Endothelial cell (in vitro differentiated cells): Measurements from ENCODE around the gene PEX5L. TPM values are rescaled to one million over a fixed set of nuclear protein-coding genes. Genes with fewer than 3 reads are reported as not detected.
A peak's percentile ranks its signal among the peaks of the same experiment; 100 is the strongest.

Experiments used
- DNase-seq: peaks from one replicate; pipeline ENCODE4 v3.0.0; 2021; ENCODE audit warnings: low spot score
- H3K27ac Mint-ChIP-seq: one replicate; pipeline ENCODE4 v1.8.0; 2021; ENCODE audit warnings: mixed read lengths, inconsistent platforms; ENCODE audit not compliant: unreplicated experiment
- H3K27me3 Mint-ChIP-seq: one replicate; pipeline ENCODE4 v1.8.0; 2021; ENCODE audit warnings: mild to moderate bottlenecking, moderate library complexity, mixed read lengths, inconsistent platforms; ENCODE audit not compliant: unreplicated experiment
- H3K36me3 Mint-ChIP-seq: one replicate; pipeline ENCODE4 v1.8.0; 2021; ENCODE audit warnings: mild to moderate bottlenecking, low read depth, mixed read lengths, inconsistent platforms; ENCODE audit not compliant: unreplicated experiment
- H3K4me1 Mint-ChIP-seq: one replicate; pipeline ENCODE4 v1.8.0; 2021; ENCODE audit warnings: mild to moderate bottlenecking, mixed read lengths, inconsistent platforms; ENCODE audit not compliant: unreplicated experiment
- H3K4me3 Mint-ChIP-seq: one replicate; pipeline ENCODE4 v1.8.0; 2021; ENCODE audit warnings: mild to moderate bottlenecking, mixed read lengths, inconsistent platforms; ENCODE audit not compliant: unreplicated experiment
- H3K9me3 Mint-ChIP-seq: one replicate; pipeline ENCODE4 v1.8.0; 2021; ENCODE audit warnings: mixed read lengths, inconsistent platforms; ENCODE audit not compliant: unreplicated experiment
- total RNA-seq: library from RNA; stranded (reverse); fragmentation: NEBNext Ultra II Directional; extraction: Animal tissue kit (Norgen Biotek cat#: 25700); gene quantifications from one replicate; pipeline ENCODE4 v1.2.1, GENCODE V29; 2021; ENCODE audit not compliant: unreplicated experiment
- TF ChIP-seq, protein P1 (sequence below): fragments of 200-600 bp; sonication (generic); IDR thresholded peaks from one replicate; pipeline ENCODE4 v1.5.0; 2021; ENCODE audit warnings: antibody characterized with exemption; ENCODE audit not compliant: unreplicated experiment

The PEX5L gene
- total RNA-seq, 1 donor from 2014 or later, result 5.2 TPM

DNA sequence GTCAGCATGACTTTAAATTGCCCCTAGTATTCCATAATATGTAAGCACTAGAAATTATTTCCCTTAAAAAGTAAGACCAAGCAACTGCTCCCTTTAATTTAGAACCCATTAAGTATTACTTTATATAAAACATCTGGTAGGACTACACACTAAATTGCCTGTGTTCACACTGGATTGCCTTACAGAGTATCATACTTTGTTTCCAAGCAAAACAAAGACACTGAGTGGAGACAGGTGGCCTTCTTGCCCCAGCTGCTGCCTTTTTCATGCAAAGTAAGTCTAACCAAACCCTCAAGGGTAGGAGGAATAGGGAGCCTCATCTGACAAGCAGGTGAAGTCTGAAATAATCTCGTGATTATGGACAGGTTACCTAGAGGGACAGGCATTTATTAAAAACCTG, 87.3 kb downstream of the PEX5L start:
- Mint-ChIP-seq H3K27me3 (no peaks in the 10 kb centered on the region), H3K9me3 (no peaks in the 10 kb centered on the region), H3K4me1 (no peaks in the 10 kb centered on the region), H3K27ac (no peak overlapping the region), H3K36me3 (no peaks in the 10 kb centered on the region), H3K4me3 (no peak overlapping the region)
- DNase-seq, result no peak
- TF ChIP-seq, protein P1, sequence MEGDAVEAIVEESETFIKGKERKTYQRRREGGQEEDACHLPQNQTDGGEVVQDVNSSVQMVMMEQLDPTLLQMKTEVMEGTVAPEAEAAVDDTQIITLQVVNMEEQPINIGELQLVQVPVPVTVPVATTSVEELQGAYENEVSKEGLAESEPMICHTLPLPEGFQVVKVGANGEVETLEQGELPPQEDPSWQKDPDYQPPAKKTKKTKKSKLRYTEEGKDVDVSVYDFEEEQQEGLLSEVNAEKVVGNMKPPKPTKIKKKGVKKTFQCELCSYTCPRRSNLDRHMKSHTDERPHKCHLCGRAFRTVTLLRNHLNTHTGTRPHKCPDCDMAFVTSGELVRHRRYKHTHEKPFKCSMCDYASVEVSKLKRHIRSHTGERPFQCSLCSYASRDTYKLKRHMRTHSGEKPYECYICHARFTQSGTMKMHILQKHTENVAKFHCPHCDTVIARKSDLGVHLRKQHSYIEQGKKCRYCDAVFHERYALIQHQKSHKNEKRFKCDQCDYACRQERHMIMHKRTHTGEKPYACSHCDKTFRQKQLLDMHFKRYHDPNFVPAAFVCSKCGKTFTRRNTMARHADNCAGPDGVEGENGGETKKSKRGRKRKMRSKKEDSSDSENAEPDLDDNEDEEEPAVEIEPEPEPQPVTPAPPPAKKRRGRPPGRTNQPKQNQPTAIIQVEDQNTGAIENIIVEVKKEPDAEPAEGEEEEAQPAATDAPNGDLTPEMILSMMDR, result no peak

DNA sequence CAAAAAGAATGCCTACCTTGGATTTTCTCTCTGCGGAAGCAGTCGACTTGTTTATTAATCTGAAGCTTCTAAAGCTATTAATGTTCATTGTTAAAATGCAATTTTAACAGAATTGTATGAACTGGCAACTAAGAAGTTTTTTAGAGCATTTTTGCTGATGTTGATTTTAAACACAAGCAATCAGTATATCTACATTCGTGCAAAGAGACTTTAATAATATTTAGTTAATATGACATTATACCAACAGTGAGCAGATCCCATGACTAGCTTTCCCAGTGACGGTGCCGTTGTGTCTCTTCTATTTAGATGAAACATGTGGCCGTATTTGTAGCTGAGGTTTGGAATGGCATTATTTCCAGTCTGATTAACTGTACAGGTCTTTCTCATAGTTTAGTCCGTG, 88.0 kb downstream of the PEX5L start:
- no peaks in the 10 kb centered on the region for H3K27me3 Mint-ChIP-seq
- peaks cover under 1% of the 10 kb centered on the region for H3K4me1 Mint-ChIP-seq
- no peak for DNase-seq
- no peaks in the 10 kb centered on the region for H3K9me3 Mint-ChIP-seq
- no peaks in the 10 kb centered on the region for H3K36me3 Mint-ChIP-seq
- no peak overlapping the region for H3K27ac Mint-ChIP-seq
- no peak overlapping the region for H3K4me3 Mint-ChIP-seq
- TF ChIP-seq, protein P1, result no peak

DNA sequence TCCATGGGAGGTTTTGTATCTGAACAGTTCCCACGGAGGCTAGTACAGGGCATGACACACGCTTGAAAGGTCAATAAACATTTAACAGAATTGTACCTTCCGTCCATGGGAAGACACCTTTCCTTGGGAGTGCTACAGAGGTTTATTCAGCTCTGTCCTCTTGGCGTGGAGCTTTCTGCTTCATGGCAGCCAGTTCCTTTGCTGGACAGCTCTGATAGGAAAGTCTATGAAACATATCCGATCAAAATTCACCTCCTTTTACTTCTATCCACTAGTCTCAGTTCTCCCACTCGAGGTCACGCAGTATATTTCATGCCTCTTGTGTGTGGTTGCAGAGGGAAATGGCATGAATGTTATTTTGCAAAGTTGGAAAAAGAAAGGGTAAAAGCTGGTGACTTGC, 91.2 kb downstream of the PEX5L start:
- Mint-ChIP-seq H3K9me3 (no peaks in the 10 kb centered on the region), H3K4me3 (no peak overlapping the region), H3K36me3 (no peaks in the 10 kb centered on the region)

DNA sequence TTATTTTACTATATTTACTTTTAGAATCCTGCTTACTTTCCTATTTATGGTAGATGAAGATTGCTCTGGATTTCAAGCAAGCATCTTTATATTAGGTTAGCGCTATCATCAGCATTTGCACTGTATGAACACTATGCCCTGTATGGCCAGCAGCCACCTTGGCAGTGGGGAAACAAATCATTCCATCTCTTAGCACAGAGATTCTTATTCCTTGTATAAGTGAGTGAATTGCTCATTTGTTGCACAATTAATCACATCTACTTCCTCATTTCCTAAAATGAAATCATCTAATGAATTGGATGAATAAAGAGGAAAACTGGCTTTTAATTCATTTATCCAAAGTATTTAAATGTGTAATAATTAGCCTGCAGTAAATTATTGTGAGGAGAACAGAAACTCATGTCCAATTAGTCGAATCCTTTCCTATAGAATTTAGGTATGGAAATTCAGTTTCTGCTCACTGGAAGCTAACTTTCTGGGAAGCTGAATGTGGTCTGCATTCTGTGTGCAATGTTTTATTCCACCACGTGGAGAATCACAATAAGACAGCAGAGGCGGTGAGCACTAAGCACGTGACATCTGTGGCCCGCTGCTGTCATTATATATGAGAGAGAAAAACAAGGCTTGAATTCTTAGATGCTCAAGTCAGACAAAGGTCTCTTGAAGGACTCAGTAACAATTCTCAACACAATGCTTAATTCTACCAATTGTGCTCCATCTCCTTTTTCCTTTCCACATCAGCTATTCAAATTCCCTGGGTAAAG, 93.4 kb downstream of the PEX5L start:
- no peaks in the 10 kb centered on the region for H3K9me3 Mint-ChIP-seq
- H3K36me3 Mint-ChIP-seq, result no peaks in the 10 kb centered on the region
- no peak for DNase-seq
- TF ChIP-seq, protein P1, result no peak
- no peak overlapping the region for H3K4me3 Mint-ChIP-seq
- peaks cover 4% of the 10 kb centered on the region for H3K4me1 Mint-ChIP-seq
- H3K27me3 Mint-ChIP-seq, result no peaks in the 10 kb centered on the region
- H3K27ac Mint-ChIP-seq, result no peak overlapping the region

More for the DNA sequence above, 91.2 kb downstream of the PEX5L start:
- Mint-ChIP-seq H3K4me1 (peaks cover 4% of the 10 kb centered on the region), H3K27me3 (no peaks in the 10 kb centered on the region), H3K27ac (no peak overlapping the region)
- no peak for DNase-seq
- TF ChIP-seq, protein P1, result no peak

DNA sequence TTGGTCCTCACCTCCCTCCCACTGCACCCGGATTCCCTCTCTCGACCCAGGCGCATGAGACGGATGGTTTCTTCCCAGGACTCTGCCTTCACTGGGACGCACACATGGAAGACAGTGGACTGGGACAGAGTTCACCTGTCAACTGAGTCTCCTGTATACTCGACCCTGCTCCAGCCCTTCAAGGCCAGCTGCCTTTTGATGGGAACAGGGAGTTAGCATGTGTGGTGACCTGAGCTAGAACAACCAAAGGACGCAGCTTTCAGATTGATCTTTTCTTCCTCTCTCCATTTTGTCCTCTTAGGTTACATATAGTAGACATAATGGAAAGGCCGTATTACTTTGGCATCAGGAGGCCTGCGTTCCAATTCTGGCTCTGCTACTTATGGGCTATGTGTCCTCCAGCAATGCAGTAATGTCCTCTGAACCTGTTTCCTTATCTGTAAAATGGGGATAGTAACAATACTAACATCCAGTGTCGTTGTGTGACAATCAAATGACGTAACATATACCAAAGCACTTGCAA, 94.1 kb downstream of the PEX5L start:
- TF ChIP-seq, protein P1, result no peak
- no peak for DNase-seq
- no peaks in the 10 kb centered on the region for H3K36me3 Mint-ChIP-seq
- H3K4me1 Mint-ChIP-seq, result peaks cover 4% of the 10 kb centered on the region
- no peaks in the 10 kb centered on the region for H3K9me3 Mint-ChIP-seq
- H3K27ac Mint-ChIP-seq, result no peak overlapping the region
- H3K27me3 Mint-ChIP-seq, result no peaks in the 10 kb centered on the region
- peak overlapping the region; percentile 68 for H3K4me3 Mint-ChIP-seq
